Suprapubic skin (tissue), 4 donors: ENCODE measurements around the gene PLA2G6. TPM values are rescaled to one million over a fixed set of nuclear protein-coding genes. Genes with fewer than 3 reads are reported as not detected.

Experiments used
- DNase-seq, 2 donors: peaks; one replicate each; pipeline ENCODE4 v3.0.0-alpha.2; 2019; ENCODE audit warnings: low spot score in 2 of 2
- H3K27ac ChIP-seq: fragments of 200-600 bp; sonication (generic); one replicate; pipeline ENCODE4 v1.5.1; 2019
- H3K27me3 ChIP-seq: fragments of 200-600 bp; sonication (generic); one replicate; pipeline ENCODE4 v1.5.1; 2019
- H3K36me3 ChIP-seq: fragments of 200-600 bp; sonication (generic); one replicate; pipeline ENCODE4 v1.5.1; 2019
- H3K4me1 ChIP-seq: fragments of 200-600 bp; sonication (generic); one replicate; pipeline ENCODE4 v1.5.1; 2019
- H3K4me3 ChIP-seq: fragments of 200-600 bp; sonication (generic); one replicate; pipeline ENCODE4 v1.5.1; 2019; ENCODE audit warnings: mild to moderate bottlenecking
- H3K9me3 ChIP-seq: fragments of 200-600 bp; sonication (generic); one replicate; pipeline ENCODE4 v1.5.1; 2019
- EP300 ChIP-seq: sonication (generic); formaldehyde crosslinking; IDR thresholded peaks from one replicate; pipeline ENCODE4 v1.6.1; 2017; ENCODE audit warnings: antibody characterized with exemption
- POLR2A ChIP-seq, 2 donors: fragments of 450-650 bp; IDR thresholded peaks; one replicate each; pipeline ENCODE4 v1.6.1; 2017; ENCODE audit warnings: antibody characterized with exemption in 2 of 2, mild to moderate bottlenecking in 2 of 2, moderate library complexity in 2 of 2
- POLR2AphosphoS5 ChIP-seq, 3 donors: sonication (generic); formaldehyde crosslinking; IDR thresholded peaks; one replicate each; pipeline ENCODE4 v1.6.1; 2017; ENCODE audit warnings: antibody characterized with exemption in 3 of 3
- WGBS: methylation state at CpG from one replicate; pipeline ENCODE4 v1.1.5; 2018; 5-methylcytosine and 5-hydroxymethylcytosine counted together
- total RNA-seq, 4 donors: library from RNA; depleted of rRNA; stranded (reverse); fragments of >200 nt; gene quantifications; one replicate each; pipeline ENCODE4 v1.1.0, GENCODE V29; 2016
- TF ChIP-seq, protein P1 (sequence below), 2 donors: fragments of 200-600 bp in 1 of 2; fragments of 450-650 bp in 1 of 2; sonication (generic) in 1 of 2; IDR thresholded peaks; one replicate each; pipeline ENCODE4 v1.5.1; 2016 to 2019; ENCODE audit warnings: antibody characterized with exemption in 2 of 2, mild to moderate bottlenecking in 1 of 2, moderate library complexity in 1 of 2

The PLA2G6 gene
- total RNA-seq, 4 donors from 2014 or later, result 49.7 to 178 (median 92.9) TPM

DNA sequence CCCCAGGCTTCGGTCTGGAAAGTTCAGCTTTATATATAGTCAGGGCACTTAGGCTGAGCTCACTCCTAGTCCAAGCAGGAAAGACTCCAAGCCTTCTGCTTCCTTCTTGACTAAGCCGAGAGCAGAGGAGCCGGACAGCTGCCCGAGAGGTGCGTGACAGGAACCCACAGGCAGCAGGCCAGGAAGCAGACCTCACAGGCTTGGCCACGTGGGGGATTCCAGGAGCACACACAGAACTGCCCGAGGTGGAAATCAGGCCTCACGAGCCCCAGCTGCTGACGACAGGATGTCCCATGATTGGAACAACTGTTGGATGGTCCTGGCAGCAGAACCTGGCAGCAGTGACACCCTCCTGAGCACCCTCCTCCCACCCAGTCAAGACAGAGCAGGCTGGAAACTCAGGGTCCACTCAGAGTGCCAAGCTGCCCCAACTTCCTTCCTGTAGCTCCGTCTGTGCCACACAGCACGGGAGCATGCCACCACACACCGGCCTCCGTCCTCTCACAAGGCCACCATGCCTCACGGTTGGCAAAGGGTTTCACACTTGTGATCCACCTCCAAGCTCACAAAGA, 5.4 kb downstream of the PLA2G6 start:
- TF ChIP-seq POLR2AphosphoS5 (IDR thresholded peaks at IDR 0.05), result peak in 2 of 3 donors; percentile 39 to 72
- TF ChIP-seq, protein P1, sequence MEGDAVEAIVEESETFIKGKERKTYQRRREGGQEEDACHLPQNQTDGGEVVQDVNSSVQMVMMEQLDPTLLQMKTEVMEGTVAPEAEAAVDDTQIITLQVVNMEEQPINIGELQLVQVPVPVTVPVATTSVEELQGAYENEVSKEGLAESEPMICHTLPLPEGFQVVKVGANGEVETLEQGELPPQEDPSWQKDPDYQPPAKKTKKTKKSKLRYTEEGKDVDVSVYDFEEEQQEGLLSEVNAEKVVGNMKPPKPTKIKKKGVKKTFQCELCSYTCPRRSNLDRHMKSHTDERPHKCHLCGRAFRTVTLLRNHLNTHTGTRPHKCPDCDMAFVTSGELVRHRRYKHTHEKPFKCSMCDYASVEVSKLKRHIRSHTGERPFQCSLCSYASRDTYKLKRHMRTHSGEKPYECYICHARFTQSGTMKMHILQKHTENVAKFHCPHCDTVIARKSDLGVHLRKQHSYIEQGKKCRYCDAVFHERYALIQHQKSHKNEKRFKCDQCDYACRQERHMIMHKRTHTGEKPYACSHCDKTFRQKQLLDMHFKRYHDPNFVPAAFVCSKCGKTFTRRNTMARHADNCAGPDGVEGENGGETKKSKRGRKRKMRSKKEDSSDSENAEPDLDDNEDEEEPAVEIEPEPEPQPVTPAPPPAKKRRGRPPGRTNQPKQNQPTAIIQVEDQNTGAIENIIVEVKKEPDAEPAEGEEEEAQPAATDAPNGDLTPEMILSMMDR (IDR thresholded peaks at IDR 0.05), result no peak
- Histone ChIP-seq H3K9me3 (no peaks in the 10 kb centered on the region), H3K36me3 (no peaks in the 10 kb centered on the region), H3K4me1 (peaks cover 77% of the 10 kb centered on the region), H3K4me3 (no peak overlapping the region), H3K27me3 (no peaks in the 10 kb centered on the region), H3K27ac (peak overlapping the region; percentile 82)
- DNase-seq, result peak in 1 of 2 donors; percentile 90
- WGBS, result 45% methylated on average over 6 of the region's 14 CpGs

DNA sequence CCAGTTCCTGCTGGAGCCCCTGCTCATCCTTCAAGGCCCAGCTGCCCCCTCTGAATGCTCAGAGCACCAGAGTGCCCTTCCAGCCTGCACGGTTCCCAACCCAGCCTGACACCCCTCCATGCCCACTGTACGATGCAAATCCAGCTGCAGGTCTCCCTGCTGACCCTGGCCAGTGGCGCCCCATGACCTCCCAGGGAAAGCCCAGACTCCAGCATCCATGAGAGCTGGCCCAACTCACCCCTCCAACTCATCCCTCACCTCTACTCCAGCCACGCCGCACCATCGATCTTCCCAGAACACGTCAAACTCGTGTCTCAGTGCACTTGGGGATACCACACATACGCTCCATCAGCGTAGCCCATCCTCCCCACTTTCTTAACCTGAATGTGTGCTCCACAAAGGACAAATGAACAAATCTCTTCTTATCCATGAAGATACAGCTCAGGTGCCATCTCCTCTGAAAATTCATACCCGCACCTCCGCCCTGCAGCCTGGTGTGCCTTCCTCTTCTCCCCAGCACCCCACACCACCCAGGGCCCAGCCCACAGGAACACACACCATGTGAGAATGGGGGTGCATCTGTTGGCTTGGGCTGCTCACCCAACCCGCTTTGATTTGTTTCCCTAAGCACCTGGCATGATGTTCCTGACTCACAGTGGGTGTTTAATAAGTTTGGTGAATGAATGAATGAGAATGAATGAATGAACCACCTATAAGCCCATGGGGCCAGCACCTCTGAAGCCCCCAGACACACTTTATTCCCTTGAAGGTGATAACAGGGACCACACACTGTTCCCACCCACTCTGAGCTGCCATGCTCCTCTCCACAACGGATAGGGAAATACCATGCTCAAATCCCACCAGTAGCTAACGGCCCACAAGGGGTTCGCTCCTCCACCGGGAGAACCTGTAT, 6.2 kb downstream of the PLA2G6 start:
- DNase-seq, result peak in 1 of 2 donors; percentile 62
- Histone ChIP-seq H3K9me3 (no peaks in the 10 kb centered on the region), H3K4me3 (no peak overlapping the region), H3K36me3 (no peaks in the 10 kb centered on the region), H3K4me1 (peaks cover 70% of the 10 kb centered on the region), H3K27me3 (no peaks in the 10 kb centered on the region), H3K27ac (peak overlapping the region; percentile 82)
- WGBS, result 90% methylated on average over 17 of the region's 17 CpGs
- TF ChIP-seq POLR2A (IDR thresholded peaks at IDR 0.05) (no peak), EP300 (no peak), POLR2AphosphoS5 (IDR thresholded peaks at IDR 0.05) (no peak)
- TF ChIP-seq, protein P1 (IDR thresholded peaks at IDR 0.05), result no peak

DNA sequence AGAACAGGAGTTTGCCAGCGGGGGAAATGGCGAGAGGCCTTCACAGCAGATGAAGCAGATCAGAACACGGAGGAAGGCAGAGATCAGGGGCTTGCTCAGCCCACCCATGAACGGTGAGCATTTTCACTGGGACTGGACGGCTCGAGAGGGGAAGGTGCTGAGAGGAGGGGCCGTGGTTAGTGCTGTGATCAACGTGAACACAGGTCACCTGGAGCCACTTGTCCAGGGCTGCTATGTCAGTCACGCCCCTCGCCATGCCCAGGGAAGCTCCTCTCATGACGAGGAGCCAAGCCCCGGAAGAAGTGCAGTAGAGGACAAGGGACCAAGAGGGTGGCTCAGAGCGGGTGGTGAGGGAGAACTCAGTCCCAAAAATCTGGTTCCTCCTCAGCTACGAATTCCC, 7.0 kb downstream of the PLA2G6 start:
- WGBS, result 92% methylated on average over 14 of the region's 14 CpGs
- DNase-seq, result peak in 1 of 2 donors; percentile 65
- TF ChIP-seq, protein P1 (IDR thresholded peaks at IDR 0.05), result no peak
- TF ChIP-seq POLR2AphosphoS5 (IDR thresholded peaks at IDR 0.05) (no peak), EP300 (no peak), POLR2A (IDR thresholded peaks at IDR 0.05) (no peak)
- H3K27ac ChIP-seq, result no peak overlapping the region
- no peaks in the 10 kb centered on the region for H3K36me3 ChIP-seq
- no peak overlapping the region for H3K4me3 ChIP-seq
- H3K27me3 ChIP-seq, result no peaks in the 10 kb centered on the region
- no peaks in the 10 kb centered on the region for H3K9me3 ChIP-seq
- H3K4me1 ChIP-seq, result peaks cover 61% of the 10 kb centered on the region

DNA sequence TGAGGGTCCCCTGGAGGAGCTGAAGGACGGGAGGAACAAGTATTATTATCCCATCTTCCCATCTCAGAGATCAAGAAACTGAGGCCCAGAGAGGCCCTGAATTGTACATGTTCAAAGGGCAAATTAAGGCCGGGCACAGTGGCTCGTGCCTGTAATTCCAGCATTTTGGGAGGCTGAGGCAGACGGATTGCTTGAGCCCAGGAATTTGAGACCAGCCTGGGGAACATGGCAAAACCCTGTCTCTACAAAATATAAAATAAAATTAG, 8.1 kb downstream of the PLA2G6 start:
- no peak for TF ChIP-seq EP300
- TF ChIP-seq, protein P1 (IDR thresholded peaks at IDR 0.05), result no peak
- no peak for TF ChIP-seq POLR2AphosphoS5 (IDR thresholded peaks at IDR 0.05)
- no peak for TF ChIP-seq POLR2A (IDR thresholded peaks at IDR 0.05)
- peaks cover 54% of the 10 kb centered on the region for H3K4me1 ChIP-seq
- WGBS, result 98% methylated on average over 4 of the region's 4 CpGs
- no peaks in the 10 kb centered on the region for H3K27me3 ChIP-seq
- DNase-seq, result no peak
- no peak overlapping the region for H3K4me3 ChIP-seq
- H3K27ac ChIP-seq, result no peak overlapping the region
- H3K9me3 ChIP-seq, result no peaks in the 10 kb centered on the region
- H3K36me3 ChIP-seq, result no peaks in the 10 kb centered on the region

DNA sequence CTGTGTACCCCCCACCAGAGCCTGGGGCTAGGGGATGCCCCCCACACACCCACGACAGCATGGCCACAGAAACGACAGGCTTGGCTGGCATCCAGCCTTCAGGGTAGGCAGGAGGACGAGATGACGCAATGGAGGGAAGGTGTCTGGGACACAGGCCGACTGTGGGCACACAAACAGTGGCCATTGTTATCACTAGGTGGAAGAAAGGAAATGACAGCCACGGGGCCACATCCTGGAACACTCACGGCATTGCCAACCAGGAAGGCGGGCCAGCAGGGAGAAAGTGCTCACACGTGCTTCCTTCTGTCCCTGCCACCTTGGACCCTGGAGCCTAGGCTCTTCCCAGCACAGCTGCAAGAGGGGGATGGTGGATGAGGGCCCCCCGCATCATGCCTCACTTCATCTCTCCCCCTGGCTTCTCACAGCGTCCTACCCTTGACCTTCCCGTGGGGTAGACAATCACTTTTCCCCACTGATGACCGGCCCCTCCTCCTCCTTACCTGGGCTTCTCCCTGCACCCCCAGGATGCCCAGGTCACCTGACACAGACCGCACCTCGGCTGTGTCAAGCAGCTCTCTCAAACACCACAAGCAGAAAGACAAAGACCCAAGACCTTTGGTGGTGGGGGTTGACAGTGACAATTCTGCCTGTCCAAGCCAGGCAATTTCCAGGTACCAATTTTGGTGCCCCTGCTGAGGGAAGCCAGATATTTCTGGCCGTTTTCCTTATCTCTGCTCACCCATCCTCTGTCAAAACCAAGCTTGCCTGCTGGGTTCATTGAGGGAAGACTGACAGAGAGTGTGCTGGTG, 8.6 kb downstream of the PLA2G6 start:
- Histone ChIP-seq H3K27ac (peak overlapping the region; percentile 82), H3K36me3 (peaks cover 3% of the 10 kb centered on the region), H3K27me3 (no peaks in the 10 kb centered on the region), H3K9me3 (no peaks in the 10 kb centered on the region), H3K4me3 (no peak overlapping the region), H3K4me1 (peaks cover 53% of the 10 kb centered on the region)
- WGBS, result 47% methylated on average over 16 of the region's 16 CpGs
- TF ChIP-seq POLR2A (IDR thresholded peaks at IDR 0.05) (no peak), EP300 (no peak), POLR2AphosphoS5 (IDR thresholded peaks at IDR 0.05) (peak in 2 of 3 donors; percentile 79 to 81)
- TF ChIP-seq, protein P1 (IDR thresholded peaks at IDR 0.05), result no peak
- peak; percentile 84 to 87 for DNase-seq
